HG03064 (cell line): ENCODE results near the gene C15orf39.
"Not testable (repeated sequence)": the region's sequence is repeated elsewhere in the genome, so short reads cannot be mapped to it uniquely, and the experiment has no call there.

ENCODE experiments used
- ATAC-seq: cut with Tn5 transposase; IDR thresholded peaks from one replicate; pipeline ENCODE4 v1.9.1; 2021; ENCODE audit warnings: low read depth; ENCODE audit not compliant: unreplicated experiment

The C15orf39 gene

DNA sequence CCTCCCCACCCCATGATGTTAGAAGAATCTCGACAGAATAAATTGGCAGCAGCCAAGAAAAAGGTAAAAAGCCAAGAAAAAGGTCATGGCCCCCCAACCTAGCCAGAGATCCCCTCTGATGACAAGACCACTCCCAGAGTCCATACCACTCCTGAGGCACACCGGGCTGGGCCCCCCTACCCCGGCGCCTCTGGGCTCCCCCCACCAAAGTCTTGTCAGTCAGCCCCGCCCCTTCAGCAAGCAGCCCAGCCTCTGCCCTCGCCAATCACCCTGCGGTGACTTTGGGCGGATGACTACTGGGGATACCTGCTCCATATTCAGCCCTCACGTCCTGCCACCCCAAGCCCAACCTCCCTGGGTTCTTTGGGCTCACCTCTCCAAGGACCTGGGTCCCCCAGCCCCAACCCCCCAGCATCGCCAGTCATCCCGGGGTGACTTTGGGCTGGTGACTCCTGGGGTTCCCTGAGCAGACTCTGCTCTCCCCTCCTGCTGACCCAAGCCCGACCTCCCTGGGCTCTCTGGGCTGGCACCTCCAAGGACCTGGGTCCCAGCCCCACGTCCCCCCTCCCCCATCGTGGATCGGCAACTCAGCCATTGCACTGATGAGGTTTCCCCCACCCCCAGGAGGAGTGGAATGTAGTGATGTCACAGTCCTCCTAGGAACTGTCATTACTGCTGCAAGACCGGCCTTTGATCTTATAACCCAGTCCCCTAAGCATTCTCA lies 57.1 kb downstream of the C15orf39 start:
- ATAC-seq: not testable (repeated sequence)

GRCh38 chr15:75259873-75260272 lies 58.2 kb downstream of the C15orf39 start:
- ATAC-seq: not testable (repeated sequence)
